Inflammatory macrophage treated with lipopolysaccharide for 4 hours (primary cell): ENCODE results near the gene PREB.

Experiments
- DNase-seq: peaks from one replicate; pipeline ENCODE4 v3.0.0-alpha.2; 2020

Gene PREB

DNA sequence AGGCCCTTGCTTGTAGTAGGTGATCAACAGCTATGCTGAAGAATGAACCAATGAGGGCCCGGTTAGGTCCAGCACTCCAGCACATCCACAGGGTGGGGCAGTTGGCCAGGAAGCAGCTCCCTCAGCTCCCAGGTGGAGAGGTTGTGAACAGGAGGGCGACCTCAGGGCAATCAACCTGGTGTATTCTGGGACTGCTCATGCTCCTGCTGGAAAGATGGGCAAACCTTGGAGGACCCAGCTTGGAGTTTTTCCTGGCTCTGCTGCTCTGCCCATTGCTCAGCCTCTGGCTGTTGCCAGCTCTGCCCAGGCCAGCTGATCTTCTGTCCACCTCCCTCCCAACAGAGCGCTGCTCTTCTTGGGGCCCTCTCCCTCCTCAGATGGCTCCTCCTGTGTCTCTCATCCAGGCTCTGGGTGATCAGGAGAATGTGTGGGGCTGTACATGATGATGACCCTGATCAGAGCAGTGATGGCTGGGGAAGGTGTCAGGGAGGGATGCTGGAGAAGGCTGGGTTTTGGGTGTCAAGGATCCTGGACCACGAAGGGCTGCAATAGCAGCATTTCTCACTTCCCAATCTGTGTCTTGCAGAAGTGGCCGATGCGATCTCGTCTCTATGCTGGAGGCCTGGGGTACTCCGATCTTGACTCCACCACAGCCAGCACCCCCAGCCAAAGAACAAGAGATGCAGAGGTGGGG lies 17.8 kb upstream of the PREB start:
- no peak for DNase-seq

DNA sequence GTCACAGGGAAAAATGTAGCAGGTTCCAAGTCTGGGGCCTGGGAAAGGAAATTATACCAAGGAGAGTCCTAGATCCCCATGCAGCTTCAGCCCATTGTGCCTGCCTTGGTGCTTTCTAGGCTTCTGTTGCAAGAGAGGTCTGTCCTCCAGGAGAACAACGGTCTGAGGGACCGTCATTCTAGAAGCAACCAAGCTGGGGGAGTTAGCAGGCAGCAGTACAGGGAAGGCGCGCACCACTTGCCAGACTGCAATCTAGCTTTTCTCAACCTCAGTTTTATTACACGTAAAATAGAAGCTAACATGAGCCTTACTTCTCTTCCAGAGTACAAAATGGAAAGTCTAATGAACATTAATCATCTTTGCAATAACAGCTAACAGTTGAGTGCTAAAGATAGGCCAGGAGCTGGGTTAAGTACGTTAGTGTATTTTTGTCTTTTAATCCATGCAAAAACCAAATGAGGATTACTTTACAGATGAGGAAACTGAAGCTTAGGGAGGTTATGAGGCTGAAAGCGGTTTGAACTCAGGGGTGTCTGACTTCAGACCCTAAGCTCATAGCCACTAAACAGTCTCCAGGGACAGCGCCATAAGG lies 16.3 kb upstream of the PREB start:
- DNase-seq: no peak

DNA sequence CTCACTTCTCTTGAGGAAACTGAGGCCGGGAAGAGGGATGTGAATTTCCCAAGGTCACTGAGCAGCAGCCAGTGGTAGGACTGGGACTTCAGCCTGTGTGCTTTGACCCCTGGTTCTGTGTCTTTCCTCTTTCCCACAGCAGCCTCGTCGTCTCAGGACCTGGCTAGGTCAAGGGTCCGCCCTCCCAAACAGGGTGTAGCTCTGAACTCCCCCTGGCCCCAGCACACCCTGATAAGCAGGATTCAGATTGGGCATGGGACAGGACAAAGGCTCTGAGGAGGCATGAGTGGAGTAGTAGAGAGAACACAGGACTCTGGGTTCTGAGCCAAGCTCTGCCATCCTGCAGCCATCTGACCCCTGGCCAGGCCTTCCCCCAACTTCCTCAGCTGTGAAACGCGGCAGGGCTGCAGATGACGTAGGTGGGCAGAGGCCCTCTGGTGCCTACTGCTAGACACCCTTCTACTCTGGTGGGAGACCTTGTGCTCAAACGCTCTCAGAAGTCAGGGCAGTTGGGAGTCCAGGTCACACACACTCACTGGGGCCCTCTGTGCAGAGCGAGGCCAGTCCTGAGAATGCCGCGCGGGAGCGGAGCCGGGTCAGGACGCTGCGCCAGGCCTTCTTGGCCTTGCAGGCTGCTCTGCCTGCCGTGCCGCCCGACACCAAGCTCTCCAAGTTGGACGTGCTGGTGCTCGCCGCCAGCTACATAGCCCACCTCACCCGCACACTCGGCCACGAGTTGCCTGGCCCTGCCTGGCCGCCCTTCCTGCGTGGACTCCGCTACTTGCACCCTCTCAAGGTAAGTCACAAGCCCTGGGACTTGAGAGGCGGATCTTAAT lies 15.4 kb upstream of the PREB start:
- no peak for DNase-seq

DNA sequence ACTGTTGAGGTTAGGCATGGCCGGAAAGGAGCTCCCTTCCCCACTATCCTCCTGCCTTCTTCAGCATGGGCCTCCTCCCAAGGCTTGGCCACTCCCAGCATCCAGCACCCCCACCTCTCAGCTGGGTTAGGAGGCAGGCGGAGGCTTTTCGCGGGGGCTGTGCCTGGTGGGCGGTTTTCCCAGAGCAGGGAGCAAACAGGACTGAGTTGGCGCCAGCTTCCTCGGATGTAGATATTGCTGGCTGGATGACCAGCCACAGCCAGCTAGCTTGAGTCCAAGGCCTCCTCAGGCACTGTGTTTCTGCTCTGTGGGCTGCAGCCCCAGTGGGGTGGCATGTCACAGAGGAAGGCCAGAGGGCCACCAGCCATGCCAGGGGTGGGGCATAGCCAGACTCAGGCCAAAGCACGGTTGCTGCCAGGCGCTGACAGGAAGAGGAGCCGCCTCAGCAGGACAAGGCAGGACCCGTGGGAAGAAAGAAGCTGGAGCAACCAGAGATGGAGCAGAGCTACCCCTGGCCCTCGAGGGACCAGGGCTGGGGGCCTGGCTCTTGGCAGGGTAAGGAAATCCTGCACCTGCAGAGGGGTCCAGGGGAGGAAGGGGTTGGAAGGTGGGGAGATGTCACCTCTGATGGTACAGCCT lies 14.5 kb upstream of the PREB start, which contains the start of gene TCF23:
Gene TCF23 (plus strand): TSS at position 204 of the 639 bp plus-strand sequence. CDS start 130 bp downstream, at position 334.
- DNase-seq: no peak

DNA sequence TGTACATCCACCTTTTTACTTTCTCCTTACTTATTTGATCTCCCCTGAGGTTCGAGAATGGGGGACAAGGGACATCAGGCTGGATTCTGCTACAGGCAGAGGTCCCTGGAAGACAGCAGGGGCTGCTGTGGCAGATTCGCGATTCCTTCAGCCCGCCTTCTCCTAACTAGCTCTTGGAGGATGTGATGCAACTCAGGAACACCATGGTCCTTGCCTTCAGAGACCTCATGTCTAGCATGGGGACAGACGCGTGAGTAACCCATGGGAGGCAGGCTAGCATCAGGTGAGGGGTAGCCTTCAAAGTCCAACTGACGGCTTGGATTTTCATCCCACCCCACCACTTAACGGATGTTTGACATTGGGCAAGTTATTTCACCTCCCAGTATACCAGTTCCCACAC lies 13.5 kb upstream of the PREB start:
- no peak for DNase-seq

DNA sequence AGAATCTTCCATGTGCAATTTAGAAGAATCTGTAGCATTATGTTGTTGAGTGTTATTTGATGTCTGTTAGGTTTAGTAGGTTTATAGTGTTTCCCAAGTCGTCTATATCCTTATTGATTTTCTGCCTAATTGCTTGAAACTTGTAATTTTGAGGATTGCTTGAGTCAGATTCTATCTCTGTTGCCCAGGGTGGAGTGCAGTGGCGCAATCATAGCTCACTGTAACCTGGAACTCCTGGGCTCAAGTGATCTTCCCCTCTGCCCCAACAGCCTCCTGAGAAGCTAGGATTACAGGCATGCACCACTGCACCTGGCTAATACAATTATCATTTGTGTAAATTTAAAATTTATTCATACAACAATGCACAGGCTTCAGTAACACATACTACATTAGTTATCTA lies 11.2 kb upstream of the PREB start:
- no peak for DNase-seq

DNA sequence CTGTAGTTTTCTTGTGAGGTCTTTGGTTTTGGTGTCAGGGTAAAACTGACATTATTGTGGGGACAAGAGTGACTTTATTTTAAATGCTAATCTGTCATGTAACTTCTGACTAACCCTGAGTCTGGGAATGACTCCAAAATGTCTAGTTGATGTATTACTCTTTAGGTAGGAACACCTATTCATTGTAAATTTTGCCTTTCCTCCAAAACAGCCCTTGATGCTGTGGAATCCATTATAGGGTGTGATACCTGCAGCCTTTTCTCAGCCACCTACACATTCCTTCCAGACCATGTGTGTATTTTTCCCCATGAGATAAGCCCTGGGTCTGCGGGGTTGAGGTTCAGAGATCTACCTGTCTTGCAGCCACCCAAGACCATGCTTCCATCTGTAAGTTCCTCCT lies 8.8 kb upstream of the PREB start:
- no peak for DNase-seq

DNA sequence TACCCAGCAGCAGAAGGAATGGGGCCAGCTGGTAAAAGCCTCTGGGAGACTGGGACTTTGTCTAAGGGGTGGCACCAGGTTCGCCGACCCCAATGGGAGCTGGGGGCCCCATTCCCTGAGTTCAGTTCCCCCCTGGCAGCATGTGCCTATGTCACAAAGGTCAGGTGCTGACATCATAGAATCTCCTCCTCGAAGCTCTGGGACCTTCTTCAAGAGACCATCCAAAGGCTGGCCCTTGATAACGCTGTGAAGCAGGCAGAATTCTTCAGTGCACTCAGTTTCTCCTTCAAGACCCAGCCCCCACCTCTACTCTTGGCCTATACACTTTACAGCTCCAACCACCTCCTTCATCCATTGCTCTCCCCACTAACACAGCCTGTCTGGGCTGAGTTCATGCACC lies 4.9 kb upstream of the PREB start, which contains the start of gene PRR30:
Gene PRR30 (minus strand): TSS at position 101 of the 400 bp plus-strand sequence. CDS start 1,081 bp downstream, outside the sequence.
- no peak for DNase-seq

DNA sequence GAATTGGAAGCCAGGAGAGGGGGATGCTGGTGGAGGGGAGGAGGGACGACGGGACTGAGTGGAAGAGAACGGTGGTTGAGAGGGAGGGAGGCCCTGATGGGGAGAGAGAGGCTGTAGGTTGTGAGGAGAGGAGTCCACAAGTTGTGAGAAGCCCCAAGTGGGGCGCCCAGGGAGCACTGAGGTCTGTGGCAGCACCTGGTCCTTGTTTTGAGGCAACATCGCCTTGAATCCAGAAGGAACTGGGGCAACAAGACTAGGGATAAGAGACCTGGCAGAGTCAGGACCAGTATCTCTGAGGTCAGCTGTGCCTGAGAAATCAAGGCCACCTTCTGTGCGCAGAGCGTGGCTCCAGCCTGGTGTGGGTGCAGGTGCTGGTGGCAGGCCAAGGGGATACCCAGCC lies 3.7 kb upstream of the PREB start:
- DNase-seq: no peak

DNA sequence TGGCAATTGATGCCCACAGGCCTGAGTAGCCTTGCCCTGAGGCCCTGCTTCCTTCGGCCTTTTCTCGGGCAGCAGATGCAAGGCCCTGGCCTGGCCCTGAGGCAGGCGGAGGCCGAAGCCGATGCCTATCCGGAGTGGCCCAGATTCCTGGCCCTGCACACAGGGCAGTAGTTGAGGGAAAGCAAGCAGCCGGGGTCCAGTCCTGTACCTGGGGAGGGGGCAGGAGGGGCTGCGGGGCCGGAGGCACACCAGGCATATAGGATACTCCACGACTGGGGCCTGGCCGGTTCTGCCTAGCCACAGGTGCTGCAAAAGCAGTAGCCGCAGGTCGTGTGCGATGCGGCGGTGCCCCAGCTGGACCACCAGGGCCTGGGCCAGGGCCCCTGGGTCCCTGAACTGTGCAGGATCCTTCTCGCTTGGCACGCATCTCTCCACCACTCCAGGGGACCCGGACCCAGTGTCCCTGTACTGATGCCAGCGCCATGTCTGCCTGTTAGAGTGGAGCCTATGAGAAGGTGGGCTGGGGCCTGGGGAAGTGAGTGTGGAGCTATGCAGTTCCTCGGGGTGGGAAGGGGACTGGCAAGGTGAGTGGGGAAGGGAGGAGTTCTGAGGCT lies 3.0 kb upstream of the PREB start:
- DNase-seq: no peak

DNA sequence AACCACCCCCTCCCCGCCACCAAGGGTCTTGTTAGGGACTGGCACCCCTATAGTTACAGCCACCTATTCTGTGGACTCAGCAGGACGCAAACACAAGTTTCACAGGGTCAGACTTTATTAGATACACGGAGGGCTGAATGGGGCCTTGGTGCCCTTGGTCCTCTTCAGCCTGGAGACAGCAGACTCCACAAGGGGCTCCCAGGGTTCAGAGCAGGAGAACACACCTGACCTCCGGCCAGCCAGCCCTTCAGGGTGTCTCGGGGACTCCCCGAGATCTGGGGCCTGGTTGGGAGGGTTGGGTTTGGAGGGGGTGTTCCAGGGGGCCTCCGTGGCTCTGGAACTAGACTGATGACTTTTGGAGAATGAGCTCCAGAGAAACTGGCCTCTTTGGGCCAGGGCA lies 2.3 kb upstream of the PREB start:
- DNase-seq: no peak

DNA sequence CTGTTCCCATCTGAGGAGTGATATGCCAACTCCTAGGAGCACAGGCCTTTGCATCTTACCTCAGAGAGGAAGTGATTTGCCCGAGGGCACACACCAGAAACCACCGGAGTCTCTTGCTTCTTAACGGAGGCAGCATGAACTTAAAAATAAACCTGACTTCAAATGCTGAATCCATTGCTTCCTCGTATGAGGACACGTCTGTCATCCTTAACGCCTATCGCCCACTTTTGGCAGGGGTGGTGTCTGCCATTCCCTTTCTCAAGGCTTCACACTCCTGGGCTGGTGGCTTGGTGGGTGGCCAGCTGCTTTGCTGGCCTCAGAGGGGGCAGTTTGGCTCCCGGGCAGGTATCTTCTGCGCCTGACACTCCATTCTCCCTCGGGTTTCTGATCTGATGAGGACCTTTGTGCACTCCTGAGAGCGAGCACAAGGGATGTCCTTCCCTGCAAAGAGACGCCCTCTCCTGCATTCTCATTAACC lies 1.1 kb upstream of the PREB start:
- DNase-seq: peak; percentile 19

DNA sequence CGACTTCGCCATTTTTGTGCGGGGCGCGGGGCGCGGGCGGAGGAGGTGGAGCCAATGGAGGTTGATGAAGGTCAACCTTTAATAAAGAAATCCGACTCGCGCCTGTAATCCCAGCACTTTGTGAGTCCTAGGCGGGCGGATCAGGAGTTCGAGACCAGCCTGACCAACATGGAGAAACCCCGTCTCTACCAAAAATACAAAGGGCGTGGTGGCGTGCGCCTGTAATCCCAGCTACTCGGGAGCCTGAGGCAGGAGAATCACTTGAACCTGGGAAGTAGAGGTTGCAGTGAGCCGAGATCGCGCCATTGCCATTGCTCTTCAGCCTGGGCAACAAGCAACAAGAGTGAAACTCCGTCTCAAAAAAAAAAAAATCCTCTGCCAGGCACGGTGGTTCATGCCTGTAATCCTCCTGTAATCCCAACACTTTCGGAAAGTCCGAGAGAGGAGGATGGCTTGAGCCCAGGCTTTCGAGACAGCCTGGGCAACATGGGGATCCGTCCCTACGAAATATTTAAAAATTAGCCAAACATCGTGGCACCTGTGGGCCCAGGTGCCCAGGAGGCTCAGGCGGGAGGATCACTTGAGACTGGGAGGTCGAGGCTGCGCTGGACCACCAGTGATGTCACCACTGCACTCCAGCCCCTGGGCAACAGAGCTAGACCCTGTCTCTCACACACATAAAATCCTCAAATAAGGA lies 493 bp upstream of the PREB start:
- DNase-seq: no peak

DNA sequence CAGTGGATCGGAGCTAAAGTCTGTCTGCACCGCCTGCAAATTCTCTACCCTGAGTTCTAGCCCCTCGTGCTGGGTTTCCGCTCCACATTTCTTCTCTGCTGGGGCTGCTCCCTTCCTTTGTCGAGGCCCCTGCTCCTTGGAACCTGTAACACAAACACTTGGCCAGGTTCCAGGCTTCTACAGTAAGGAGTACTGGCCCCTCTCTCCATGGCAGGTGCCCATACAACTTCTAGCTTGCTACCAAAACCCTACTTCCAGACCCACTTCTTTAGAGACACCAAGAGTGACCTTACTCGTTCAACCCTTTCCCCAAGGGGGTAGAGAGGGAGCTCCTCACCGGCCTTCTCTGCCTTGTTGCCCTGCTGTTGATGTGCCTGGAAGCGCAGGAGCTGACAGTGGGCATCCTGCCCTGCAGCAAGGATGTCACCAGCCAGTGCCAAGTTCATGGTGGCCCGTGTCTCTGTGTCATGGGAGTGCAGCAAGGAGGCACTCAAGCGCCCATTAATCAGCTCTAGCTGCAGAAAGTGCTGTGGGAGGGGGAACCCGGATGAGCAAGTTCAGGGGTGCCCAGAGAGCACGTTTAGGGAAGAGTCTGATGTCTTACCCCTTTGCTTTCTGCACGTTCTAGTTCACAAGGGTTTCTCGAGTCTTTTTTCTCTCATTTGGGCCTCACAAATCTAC lies 1.1 kb downstream of the PREB start:
- peak; percentile 20 for DNase-seq

DNA sequence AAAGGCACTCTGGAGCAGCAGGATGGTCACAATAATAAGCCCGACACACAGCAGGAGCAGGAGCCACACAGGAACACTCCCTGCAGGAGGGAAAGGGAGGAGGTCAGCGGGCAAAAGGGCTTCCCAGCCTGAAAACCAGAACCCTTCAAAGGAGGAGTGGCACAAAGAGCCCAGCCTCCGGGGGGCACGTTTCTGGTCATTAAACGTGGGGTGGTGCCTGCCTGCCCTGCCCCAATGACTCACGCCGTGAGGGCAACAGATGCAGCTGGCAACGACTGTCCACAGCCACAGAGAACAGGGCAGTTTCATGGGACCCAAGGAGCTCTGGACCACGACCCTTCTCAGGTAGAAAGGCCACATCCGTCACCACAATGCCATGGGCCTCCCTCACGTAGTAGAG lies 3.0 kb downstream of the PREB start:
- no peak for DNase-seq

DNA sequence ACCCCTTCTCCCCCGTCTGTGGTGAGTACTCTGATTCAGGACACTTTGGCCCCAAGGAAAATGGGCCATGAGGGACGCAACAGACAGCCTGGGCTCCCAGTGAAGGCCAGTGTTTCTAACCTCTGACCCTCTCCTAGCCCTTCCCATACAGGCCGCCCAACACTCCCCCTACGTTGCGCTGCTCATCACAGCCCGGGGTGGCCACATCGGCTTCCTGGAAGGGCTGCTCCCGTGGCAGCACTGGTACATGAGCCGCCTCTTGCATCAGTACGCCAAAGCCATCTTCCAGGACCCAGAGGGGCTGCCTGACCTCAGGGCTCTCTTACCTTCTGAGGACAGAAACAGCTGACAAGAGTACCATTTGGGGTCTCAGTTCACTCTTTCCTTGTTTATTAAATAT lies 4.0 kb downstream of the PREB start:
- DNase-seq: no peak

DNA sequence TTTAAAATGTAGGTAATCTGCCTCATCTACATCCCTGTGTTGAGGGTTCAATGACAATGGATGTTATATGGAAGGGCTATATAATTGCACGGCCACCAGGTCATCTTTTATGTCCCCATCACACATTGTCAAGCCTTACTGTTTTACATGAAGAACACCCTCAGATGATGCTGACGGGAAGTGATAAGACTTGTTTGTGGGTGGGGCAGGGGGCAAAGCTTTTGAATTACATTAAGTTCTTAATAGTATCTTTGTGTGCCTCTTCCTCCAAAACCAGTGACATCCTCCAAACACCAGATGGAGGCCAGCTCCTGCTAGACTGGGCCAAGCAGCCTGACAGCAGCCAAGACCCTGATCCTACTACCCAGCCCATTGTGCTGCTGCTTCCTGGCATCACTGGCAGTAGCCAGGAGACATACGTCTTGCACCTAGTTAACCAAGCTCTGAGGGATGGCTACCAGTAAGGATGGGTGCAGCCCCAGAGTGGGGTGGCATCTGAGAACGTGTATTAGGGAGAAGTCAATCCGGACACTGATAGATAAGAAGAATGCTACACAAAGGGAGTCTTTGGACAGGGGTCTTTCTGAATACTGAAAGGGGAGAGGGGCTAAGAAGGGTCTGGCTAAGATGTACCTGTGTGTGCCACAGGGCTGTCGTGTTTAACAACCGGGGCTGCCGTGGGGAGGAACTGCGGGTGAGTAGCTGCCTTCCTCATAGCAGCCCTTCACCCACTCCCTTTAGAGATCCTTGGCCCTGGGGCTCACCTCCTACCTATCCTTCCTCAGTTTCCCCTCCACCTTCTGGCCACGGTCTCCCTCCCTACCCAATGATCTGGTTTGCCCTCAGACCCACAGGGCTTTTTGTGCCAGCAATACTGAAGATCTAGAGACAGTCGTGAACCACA lies 5.5 kb downstream of the PREB start:
- DNase-seq: no peak

DNA sequence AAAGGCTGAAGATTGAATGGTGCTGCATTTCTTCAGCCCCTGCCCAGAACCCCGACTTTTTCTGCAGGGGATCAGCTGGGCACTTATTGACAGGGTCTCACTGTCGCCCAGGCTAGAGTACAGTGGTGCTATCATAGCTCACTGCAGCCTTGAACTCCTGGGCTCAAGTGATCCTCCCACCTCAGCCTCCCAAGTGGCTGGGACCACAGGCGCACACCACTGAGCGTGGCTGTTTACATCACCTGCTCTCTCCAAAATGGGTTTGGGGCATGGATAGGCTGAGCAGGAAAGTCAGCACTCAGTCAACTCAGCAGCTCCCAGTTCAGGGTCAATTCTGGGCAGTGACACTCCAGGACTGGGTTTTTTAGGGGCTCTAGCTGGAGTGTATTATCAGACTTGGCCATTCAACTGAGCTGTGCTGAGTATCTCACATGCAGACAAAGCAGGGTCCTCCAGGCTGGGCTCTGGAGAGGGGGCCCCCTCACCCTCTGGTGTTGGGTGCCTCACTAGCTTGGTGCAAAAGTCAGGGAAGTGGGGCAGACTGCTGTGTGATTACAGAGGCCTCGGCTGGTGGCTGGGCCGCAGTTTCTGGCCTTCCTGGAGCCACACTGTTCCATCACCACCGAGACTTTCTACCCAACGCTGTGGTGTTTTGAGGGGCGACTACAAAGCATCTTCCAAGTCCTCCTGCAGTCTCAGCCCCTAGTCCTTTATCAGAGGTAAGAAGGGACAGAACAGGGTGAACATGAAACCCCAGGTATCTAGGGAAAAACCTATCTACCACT lies 6.4 kb downstream of the PREB start:
- DNase-seq: no peak

DNA sequence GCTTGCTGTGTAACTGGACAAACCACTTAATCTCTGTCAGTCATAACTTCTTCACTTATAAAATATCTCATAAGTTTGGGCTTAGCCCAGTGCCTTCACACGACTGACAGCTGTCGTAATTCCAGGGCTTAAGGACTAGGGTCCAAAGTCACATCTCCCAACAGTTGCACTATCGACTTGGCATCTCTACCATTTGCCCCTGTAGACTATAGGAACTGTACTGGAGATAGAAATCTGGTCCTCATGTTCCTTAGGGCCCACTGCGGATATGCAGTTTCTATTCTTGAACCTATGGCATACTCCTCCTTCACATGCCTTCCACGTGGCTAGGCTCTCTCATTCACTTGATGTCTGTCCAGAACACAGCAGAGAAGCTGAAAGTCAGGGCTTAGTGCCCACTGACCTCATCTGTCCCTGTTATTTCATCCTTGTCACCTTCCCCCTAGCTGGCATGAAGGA lies 8.2 kb downstream of the PREB start:
- DNase-seq: no peak
